HepG2 (cell line): Measurements from ENCODE around the gene STX12. TPM values are rescaled to one million over a fixed set of nuclear protein-coding genes. Genes with fewer than 3 reads are reported as not detected.

Source experiments
- BRD4 ChIP-seq: sonication (generic); formaldehyde crosslinking; IDR thresholded peaks from 2 replicates; pipeline ENCODE4 v1.4.0; 2020; ENCODE audit warnings: missing genetic modification reagents
- CTCF ChIP-seq: sonication (generic); formaldehyde crosslinking; IDR thresholded peaks from 2 replicates; pipeline ENCODE4 v1.5.0; 2020; ENCODE audit warnings: mild to moderate bottlenecking, missing genetic modification reagents, moderate library complexity
- FOXA1 ChIP-seq, 2 experiments: fragments of 450-650 bp in 1 of 2; sonication (generic) in 1 of 2; formaldehyde crosslinking in 1 of 2; IDR thresholded peaks; 2 replicates each; pipeline versions ENCODE4 v1.4.0 to v1.6.1; 2016 to 2020; ENCODE audit warnings: missing genetic modification reagents in 1 of 2
- KIAA2018 ChIP-seq: sonication (generic); formaldehyde crosslinking; IDR thresholded peaks from 2 replicates; pipeline ENCODE4 v1.5.0; 2020; ENCODE audit warnings: mild to moderate bottlenecking, missing genetic modification reagents, borderline replicate concordance
- MTF1 ChIP-seq: sonication (generic); formaldehyde crosslinking; IDR thresholded peaks from 2 replicates; pipeline ENCODE4 v1.5.0; 2020; ENCODE audit warnings: missing genetic modification reagents
- SOX6 ChIP-seq, 2 experiments: fragments of 450-650 bp in 1 of 2; sonication (generic) in 1 of 2; formaldehyde crosslinking in 1 of 2; IDR thresholded peaks; 2 replicates each; pipeline versions ENCODE4 v1.4.0 to v1.6.1; 2017 to 2020; ENCODE audit warnings: antibody characterized with exemption in 1 of 2, mild to moderate bottlenecking in 1 of 2, missing genetic modification reagents in 1 of 2
- SP5 ChIP-seq: IDR thresholded peaks from 2 replicates; pipeline ENCODE4 v1.6.1; 2016; ENCODE audit warnings: low read depth, borderline replicate concordance
- ZMYM2 ChIP-seq: sonication (generic); formaldehyde crosslinking; IDR thresholded peaks from 2 replicates; pipeline ENCODE4 v1.8.0; 2022; ENCODE audit warnings: mild to moderate bottlenecking, missing genetic modification reagents
- ZNF572 ChIP-seq: sonication (generic); formaldehyde crosslinking; IDR thresholded peaks from 2 replicates; pipeline ENCODE4 v1.5.1; 2020; ENCODE audit warnings: mild to moderate bottlenecking, missing genetic modification reagents
- ZNF83 ChIP-seq: sonication (generic); formaldehyde crosslinking; IDR thresholded peaks from 2 replicates; pipeline ENCODE4 v1.4.0; 2020; ENCODE audit warnings: missing genetic modification reagents, mild to moderate bottlenecking, borderline replicate concordance
- polyA plus RNA-seq, 8 experiments: library from polyadenylated mRNA; depleted of rRNA in 3 of 8; stranded (reverse) in 7 of 8; unstranded in 1 of 8; fragments of >200 nt; fragmentation: Illumina TruSeq in 4 of 8; extraction: Trizol in 4 of 8; gene quantifications; 2 replicates each; pipeline versions ENCODE4 v1.2.1 to v1.2.3, GENCODE V29; 2011 to 2016; ENCODE audit warnings: low read depth in 4 of 8, missing spikeins in 1 of 8, mixed read lengths in 1 of 8; ENCODE audit not compliant: insufficient read depth in 1 of 8
- total RNA-seq, 5 experiments: library from RNA; depleted of rRNA; stranded (reverse); fragments of >200 nt; fragmentation: Illumina TruSeq; extraction: Trizol; gene quantifications; 2 replicates each; pipeline ENCODE4 v1.2.3, GENCODE V29; 2016; ENCODE audit warnings: low read depth in 1 of 5
- TF ChIP-seq, protein P1 (sequence below): sonication (generic); formaldehyde crosslinking; IDR thresholded peaks from 2 replicates; pipeline ENCODE4 v1.4.0; 2020; ENCODE audit warnings: low read depth, mild to moderate bottlenecking, missing genetic modification reagents

Gene STX12
- total and polyA plus RNA-seq, 2 of the 13 experiments (the other 11 are each of a cell fraction or from before 2014, with no cell fraction given), result 9.0 to 19.7 TPM

DNA sequence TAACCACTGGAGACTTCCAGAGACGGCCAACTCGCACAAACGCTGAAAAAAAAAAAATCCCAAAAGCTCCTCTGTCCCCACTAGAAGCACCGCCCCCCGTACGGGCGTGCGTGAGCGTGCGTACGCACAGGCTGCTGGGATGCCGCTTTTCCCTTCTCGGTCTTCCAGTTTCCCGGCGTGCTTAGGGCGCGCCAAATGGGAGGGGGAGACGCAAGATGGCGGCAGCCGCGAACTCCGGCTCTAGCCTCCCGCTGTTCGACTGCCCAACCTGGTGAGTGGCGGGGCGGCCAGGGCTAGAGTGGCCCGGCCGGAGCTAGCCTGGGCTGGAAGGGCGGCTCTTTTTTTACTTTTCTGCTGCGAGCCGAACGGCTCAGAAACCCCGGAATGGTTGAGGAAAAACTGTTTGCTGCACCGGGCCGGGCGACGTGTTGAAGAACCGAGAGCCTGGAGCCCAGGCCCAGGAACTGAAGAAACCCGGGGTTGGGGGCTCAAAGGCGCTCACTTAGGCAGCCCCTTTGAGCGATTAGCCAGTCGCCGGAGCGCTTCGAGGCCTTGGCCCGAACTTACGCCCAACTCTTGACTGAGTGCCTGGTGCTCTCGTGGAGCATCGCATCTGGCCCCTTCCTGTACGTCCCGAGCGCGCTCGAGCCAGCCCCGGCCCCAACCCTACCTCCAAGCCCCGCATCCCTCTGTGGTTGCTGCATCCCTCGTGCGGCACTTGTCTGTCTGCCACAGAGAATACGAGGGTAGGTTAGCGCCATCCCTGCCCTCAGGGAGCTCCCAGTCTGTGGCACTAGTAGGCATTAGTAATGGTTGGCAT is 57.8 kb downstream of the STX12 start, which contains the start of gene PPP1R8 (continued):
- no peak for TF ChIP-seq KIAA2018 (CRISPR knock-in tag)
- TF ChIP-seq SP5 (CRISPR knock-in tag), result no peak
- TF ChIP-seq, protein P1, sequence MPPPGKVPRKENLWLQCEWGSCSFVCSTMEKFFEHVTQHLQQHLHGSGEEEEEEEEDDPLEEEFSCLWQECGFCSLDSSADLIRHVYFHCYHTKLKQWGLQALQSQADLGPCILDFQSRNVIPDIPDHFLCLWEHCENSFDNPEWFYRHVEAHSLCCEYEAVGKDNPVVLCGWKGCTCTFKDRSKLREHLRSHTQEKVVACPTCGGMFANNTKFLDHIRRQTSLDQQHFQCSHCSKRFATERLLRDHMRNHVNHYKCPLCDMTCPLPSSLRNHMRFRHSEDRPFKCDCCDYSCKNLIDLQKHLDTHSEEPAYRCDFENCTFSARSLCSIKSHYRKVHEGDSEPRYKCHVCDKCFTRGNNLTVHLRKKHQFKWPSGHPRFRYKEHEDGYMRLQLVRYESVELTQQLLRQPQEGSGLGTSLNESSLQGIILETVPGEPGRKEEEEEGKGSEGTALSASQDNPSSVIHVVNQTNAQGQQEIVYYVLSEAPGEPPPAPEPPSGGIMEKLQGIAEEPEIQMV (CRISPR knock-in tag), result no peak; the same call in 1 of the 2 replicates
- TF ChIP-seq ZMYM2, result no peak
- TF ChIP-seq CTCF (CRISPR knock-in tag), result 0 out of 2 replicates have a peak, but pooled peaks have one; percentile 1
- TF ChIP-seq ZNF572, result peak; percentile 47; the same call in 1 of the 2 replicates
- peak; percentile 60; the same call in 1 of the 2 replicates for TF ChIP-seq MTF1 (CRISPR knock-in tag)
- TF ChIP-seq SOX6 (IDR thresholded peaks at IDR 0.05), result no peak
- TF ChIP-seq SOX6 (CRISPR knock-in tag; IDR thresholded peaks at IDR 0.05), result peak; percentile 51; the same call in 1 of the 2 replicates
- TF ChIP-seq FOXA1 (IDR thresholded peaks at IDR 0.05), result no peak
- TF ChIP-seq FOXA1 (CRISPR knock-in tag; IDR thresholded peaks at IDR 0.05), result no peak
- no peak for TF ChIP-seq ZNF83 (CRISPR knock-in tag)
- peak; percentile 76; the same call in 1 of the 2 replicates for TF ChIP-seq BRD4 (CRISPR knock-in tag)
